Stomach (tissue), 4 donors: ENCODE results near the gene MTERF1.

Experiments used
- POLR2A ChIP-seq, 4 donors: fragments of 450-650 bp; IDR thresholded peaks; one replicate each; pipeline ENCODE4 v1.6.1; 2016; ENCODE audit warnings: antibody characterized with exemption in 4 of 4, control low read depth in 2 of 4, mild to moderate bottlenecking in 1 of 4, moderate library complexity in 1 of 4
- POLR2AphosphoS5 ChIP-seq, 3 donors: sonication (generic); formaldehyde crosslinking; IDR thresholded peaks; one replicate each; pipeline ENCODE4 v1.6.1; 2016; ENCODE audit warnings: antibody characterized with exemption in 3 of 3
- TF ChIP-seq, protein P1 (sequence below), 7 experiments: fragments of 450-650 bp in 4 of 7; fragments of 200-600 bp in 3 of 7; sonication (generic) in 3 of 7; IDR thresholded peaks; one replicate each; pipeline ENCODE4 v1.5.1; 2016 to 2019; ENCODE audit warnings: antibody characterized with exemption in 7 of 7, control low read depth in 2 of 7, mild to moderate bottlenecking in 1 of 7

DNA sequence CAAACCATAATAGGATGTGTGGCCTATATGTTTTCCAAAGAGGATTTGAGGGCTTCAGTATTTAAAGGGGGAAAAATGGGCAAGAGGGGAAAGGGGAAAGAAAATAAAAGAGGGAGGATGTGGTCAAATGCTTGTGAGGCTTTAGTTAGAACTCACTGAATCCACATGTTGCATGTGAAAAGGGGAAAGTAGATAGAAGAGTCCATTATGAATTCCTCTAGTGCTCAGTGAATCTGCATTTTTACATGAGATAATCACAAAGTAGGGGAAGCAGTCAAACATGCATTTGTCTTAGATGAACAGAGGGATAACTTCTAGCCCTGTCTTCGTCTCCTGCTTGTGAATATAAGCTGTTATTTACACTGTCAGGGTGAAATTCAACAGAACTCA, 35.5 kb upstream of the MTERF1 start:
- TF ChIP-seq, protein P1, sequence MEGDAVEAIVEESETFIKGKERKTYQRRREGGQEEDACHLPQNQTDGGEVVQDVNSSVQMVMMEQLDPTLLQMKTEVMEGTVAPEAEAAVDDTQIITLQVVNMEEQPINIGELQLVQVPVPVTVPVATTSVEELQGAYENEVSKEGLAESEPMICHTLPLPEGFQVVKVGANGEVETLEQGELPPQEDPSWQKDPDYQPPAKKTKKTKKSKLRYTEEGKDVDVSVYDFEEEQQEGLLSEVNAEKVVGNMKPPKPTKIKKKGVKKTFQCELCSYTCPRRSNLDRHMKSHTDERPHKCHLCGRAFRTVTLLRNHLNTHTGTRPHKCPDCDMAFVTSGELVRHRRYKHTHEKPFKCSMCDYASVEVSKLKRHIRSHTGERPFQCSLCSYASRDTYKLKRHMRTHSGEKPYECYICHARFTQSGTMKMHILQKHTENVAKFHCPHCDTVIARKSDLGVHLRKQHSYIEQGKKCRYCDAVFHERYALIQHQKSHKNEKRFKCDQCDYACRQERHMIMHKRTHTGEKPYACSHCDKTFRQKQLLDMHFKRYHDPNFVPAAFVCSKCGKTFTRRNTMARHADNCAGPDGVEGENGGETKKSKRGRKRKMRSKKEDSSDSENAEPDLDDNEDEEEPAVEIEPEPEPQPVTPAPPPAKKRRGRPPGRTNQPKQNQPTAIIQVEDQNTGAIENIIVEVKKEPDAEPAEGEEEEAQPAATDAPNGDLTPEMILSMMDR (IDR thresholded peaks at IDR 0.05), result no peak
- TF ChIP-seq POLR2A (IDR thresholded peaks at IDR 0.05) (no peak), POLR2AphosphoS5 (IDR thresholded peaks at IDR 0.05) (no peak)
